Ishikawa (cell line): ENCODE results near the gene QSOX2.

Source experiments
- CEBPB ChIP-seq: IDR thresholded peaks from 2 replicates; pipeline ENCODE4 v1.6.1; 2012
- CREB1 ChIP-seq: IDR thresholded peaks from 2 replicates; pipeline ENCODE4 v1.6.1; 2012; ENCODE audit warnings: low read depth
- EGR1 ChIP-seq: IDR thresholded peaks from 2 replicates; pipeline ENCODE4 v1.6.1; 2012
- EP300 ChIP-seq: IDR thresholded peaks from 2 replicates; pipeline ENCODE4 v1.6.1; 2012; ENCODE audit warnings: borderline replicate concordance
- FOXM1 ChIP-seq: IDR thresholded peaks from 2 replicates; pipeline ENCODE4 v1.6.1; 2012; ENCODE audit warnings: low read depth, borderline replicate concordance
- NFIC ChIP-seq: IDR thresholded peaks from 2 replicates; pipeline ENCODE4 v1.6.1; 2012
- RAD21 ChIP-seq: IDR thresholded peaks from 2 replicates; pipeline ENCODE4 v1.6.1; 2012; ENCODE audit warnings: low read depth
- TAF1 ChIP-seq: IDR thresholded peaks from 2 replicates; pipeline ENCODE4 v1.6.1; 2012; ENCODE audit warnings: low read depth, mild to moderate bottlenecking
- TCF12 ChIP-seq: IDR thresholded peaks from 2 replicates; pipeline ENCODE4 v1.6.1; 2012; ENCODE audit warnings: low read depth
- TEAD4 ChIP-seq: IDR thresholded peaks from 2 replicates; pipeline ENCODE4 v1.6.1; 2012
- YY1 ChIP-seq: IDR thresholded peaks from 2 replicates; pipeline ENCODE4 v1.6.1; 2012; ENCODE audit warnings: low read depth
- ZBTB7A ChIP-seq: IDR thresholded peaks from 2 replicates; pipeline ENCODE4 v1.6.1; 2012; ENCODE audit warnings: low read depth
- TF ChIP-seq, protein P1 (sequence below): IDR thresholded peaks from 2 replicates; pipeline ENCODE4 v1.6.1; 2012
- TF ChIP-seq, protein P2 (sequence below): IDR thresholded peaks from 2 replicates; pipeline ENCODE4 v1.6.1; 2012; ENCODE audit warnings: low read depth, mild to moderate bottlenecking
- TF ChIP-seq, protein P3 (sequence below): IDR thresholded peaks from 2 replicates; pipeline ENCODE4 v1.6.1; 2012

Gene QSOX2

DNA sequence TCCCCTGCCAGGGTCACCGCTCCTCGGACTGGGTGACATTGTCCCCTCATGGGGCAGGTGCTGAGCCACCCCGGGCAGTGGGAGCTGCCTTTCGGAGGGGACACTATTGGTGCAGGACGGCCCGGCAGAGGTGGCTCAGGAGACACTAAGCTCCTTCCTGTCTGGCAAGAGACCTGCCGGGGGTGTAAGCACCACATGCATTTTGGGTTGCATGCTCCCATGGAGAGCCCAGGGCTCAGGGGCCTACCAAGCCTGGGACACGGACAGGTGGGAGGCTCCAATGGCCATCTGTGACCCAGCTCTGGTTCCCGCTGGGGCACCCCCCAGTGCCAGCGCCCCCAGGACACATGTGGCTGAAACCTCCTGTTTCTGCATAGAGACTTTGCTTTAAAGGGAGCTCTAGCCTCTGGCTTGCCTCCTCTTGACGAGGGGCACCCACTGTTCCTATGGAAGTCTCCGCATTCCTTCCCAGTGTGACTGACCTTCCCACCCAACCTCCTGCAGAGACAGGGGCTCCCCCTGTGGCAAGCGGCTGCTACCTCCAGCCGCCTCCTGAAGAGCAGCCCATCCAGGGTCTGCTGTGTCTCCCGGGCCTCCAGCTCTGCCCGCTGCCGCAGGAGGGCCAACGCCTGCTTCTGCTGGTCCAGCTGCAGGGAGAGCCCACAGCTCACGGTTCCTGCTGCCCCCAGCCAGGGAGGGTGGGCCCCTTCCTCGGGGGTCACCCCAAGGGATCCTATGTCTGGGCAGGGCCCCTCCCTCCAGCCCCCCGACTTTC lies 30.2 kb upstream of the QSOX2 start:
- TF ChIP-seq CREB1 (no peak), TCF12 (peak; percentile 35; the same call in 1 of the 2 replicates), EP300 (no peak)

DNA sequence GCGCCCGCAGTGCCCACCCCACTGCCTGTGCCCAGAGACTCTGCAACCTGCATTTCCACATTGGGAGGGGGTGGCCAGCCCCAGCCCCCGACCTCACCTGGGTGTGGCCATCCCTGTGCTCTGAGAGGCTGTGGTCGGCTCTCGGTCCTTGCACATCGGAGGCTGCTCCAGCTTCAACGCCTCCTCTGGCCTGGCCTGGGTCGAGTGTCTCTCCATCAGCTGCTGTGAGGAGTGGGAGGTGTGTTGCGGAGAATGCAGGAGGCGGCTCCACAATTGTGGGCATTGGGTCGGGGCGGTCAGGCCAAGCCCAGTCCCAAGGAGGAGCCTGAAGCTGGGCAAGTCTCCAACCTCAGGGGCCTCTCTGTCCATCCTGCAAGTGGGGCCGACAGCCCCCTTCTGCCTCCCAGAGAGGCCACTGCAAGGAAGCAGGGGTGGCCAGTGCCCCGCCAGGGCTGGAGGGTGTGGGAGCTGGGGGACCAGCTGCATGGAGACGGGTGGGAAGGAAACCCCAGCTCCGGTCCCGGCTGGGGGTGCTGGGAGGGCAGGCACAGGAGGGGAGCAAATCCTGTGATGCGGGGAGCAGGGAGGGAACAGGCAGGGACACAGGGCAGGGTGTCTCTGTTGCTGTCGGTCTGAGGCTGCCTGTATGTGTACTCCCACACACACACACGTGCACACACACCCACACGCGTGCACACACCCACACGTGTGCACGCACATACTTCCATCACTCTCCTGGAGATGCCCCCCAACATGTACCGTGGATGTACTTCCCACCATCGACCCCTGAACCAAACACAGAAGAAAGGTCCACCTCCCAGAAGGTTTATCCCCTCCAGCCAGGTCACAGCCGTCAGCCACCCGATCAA lies 29.4 kb upstream of the QSOX2 start:
- TF ChIP-seq, protein P1, sequence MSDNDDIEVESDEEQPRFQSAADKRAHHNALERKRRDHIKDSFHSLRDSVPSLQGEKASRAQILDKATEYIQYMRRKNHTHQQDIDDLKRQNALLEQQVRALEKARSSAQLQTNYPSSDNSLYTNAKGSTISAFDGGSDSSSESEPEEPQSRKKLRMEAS = no peak
- TF ChIP-seq TAF1 (no peak), EGR1 (no peak), EP300 (no peak), TEAD4 (no peak), YY1 (no peak), CEBPB (no peak), ZBTB7A (no peak), NFIC (no peak), FOXM1 (no peak), CREB1 (no peak), TCF12 (no peak), RAD21 (no peak)
- TF ChIP-seq, protein P2, sequence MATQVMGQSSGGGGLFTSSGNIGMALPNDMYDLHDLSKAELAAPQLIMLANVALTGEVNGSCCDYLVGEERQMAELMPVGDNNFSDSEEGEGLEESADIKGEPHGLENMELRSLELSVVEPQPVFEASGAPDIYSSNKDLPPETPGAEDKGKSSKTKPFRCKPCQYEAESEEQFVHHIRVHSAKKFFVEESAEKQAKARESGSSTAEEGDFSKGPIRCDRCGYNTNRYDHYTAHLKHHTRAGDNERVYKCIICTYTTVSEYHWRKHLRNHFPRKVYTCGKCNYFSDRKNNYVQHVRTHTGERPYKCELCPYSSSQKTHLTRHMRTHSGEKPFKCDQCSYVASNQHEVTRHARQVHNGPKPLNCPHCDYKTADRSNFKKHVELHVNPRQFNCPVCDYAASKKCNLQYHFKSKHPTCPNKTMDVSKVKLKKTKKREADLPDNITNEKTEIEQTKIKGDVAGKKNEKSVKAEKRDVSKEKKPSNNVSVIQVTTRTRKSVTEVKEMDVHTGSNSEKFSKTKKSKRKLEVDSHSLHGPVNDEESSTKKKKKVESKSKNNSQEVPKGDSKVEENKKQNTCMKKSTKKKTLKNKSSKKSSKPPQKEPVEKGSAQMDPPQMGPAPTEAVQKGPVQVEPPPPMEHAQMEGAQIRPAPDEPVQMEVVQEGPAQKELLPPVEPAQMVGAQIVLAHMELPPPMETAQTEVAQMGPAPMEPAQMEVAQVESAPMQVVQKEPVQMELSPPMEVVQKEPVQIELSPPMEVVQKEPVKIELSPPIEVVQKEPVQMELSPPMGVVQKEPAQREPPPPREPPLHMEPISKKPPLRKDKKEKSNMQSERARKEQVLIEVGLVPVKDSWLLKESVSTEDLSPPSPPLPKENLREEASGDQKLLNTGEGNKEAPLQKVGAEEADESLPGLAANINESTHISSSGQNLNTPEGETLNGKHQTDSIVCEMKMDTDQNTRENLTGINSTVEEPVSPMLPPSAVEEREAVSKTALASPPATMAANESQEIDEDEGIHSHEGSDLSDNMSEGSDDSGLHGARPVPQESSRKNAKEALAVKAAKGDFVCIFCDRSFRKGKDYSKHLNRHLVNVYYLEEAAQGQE = no peak
- TF ChIP-seq, protein P3, sequence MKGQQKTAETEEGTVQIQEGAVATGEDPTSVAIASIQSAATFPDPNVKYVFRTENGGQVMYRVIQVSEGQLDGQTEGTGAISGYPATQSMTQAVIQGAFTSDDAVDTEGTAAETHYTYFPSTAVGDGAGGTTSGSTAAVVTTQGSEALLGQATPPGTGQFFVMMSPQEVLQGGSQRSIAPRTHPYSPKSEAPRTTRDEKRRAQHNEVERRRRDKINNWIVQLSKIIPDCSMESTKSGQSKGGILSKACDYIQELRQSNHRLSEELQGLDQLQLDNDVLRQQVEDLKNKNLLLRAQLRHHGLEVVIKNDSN = no peak

DNA sequence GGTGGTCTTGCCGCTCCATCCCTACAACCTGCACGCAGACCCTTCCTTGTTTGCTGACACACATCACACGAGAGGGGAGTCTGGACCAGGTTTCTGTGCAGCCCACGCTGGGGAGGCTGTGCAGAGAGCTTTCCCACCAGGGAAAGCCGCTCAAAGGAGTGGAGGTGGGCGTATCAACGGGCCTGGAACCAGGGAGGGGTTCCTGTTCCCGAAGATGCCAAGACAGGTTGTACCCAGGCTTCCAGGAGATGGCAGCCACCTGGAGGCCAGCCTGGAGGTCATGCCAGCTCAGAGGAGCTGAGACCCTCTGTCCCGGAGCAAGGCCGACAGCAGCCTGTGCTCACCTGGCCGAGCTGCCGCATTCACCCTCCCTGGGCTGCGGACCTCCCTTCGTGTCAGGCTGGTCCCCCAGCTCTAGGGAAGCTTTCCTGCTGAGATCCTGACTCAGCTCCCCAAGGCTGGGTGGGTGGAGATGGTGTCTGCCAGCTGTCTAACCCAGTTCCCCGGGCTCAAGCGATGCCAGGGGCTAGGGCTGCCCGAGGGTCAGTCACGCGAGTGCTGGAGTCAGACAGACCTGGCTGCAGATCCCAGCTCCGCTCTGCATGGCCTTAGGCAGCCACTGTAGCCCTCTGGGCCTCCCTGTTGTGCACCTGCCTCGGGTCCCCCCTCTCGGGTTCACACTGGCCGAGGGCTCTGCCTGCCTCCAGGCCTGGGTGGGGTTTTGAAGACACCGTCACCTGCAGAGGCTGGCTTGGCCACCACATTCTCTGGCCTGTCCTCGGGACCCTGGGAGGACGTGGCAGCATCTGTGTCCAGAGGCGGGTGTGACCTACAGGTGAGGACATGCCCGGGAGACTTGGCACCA lies 28.5 kb upstream of the QSOX2 start:
- TF ChIP-seq EP300 = no peak
- TF ChIP-seq, protein P2 = no peak

DNA sequence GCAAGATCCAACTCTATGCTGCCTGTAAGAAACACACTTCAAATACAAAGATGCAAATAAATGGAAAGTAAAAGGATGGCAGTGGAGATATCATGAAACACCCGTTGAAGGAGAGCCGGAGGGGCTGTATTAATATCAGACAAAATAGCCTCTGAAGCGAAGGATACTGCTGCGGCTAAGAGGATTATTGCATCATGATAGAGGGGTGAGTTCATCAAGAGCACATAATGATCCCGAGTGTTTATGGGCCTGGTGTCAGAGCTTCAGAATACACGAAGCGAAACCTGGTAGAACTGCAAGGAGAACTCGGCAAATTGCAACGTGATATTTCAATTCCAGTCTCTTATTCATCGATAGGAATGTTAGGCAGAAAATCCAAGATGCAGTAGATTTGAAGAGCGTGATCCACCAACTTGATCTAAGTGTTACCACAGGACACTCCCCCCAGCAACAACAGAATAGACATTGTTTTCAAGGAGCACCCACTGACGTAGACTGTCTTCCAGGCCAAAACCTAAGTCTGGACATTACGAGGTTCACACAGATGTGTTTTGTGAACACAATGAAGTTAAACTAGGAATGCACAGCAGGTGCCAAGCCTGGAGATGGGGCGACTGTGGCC lies 27.7 kb upstream of the QSOX2 start:
- no peak for TF ChIP-seq CEBPB
- no peak for TF ChIP-seq TAF1

DNA sequence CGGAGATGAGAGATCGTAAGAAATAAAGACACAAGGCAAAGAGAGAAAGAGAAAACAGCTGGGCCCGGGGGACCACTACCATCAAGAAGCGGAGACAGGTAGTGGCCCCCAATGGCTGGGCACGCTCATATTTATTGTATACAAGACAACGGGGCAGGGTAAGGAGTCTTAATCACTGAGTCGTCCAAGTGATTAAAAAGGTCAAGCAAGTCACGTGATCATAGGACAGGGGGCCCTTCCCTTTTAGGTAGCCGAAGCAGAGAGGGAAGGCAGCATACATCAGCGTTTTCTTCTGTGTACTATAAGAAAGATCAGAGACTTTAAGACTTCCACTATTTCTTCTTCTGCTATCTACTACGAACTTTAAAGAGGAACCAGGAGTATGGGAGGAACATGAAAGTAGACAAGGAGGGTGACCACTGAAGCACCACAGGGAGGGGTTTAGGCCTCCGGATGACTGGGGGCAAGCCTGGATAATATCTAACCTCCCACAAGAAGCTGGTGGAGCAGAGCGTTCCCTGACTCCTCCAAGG lies 24.6 kb upstream of the QSOX2 start:
- TF ChIP-seq, protein P3 = no peak
- no peak for TF ChIP-seq NFIC
- TF ChIP-seq EP300 = no peak
- no peak for TF ChIP-seq YY1
- TF ChIP-seq, protein P2 = no peak
- no peak for TF ChIP-seq CREB1
- no peak for TF ChIP-seq TAF1
- TF ChIP-seq TEAD4 = no peak
